SJCRH30 (cell line): ENCODE measurements around the gene RAP1A. TPM values are rescaled to one million over a fixed set of nuclear protein-coding genes. Genes with fewer than 3 reads are reported as not detected.
"Not testable (repeated sequence)": the region's sequence is repeated elsewhere in the genome, so short reads cannot be mapped to it uniquely, and the experiment has no call there.

Source experiments
- DNase-seq, 2 experiments: peaks; one replicate each; pipeline ENCODE4 v3.0.0-alpha.2; 2015 to 2020
- H3K27ac ChIP-seq: fragments of 250-450 bp; sonication (Bioruptor Pico); 2 replicates; pipeline ENCODE4 v1.5.1; 2020; ENCODE audit warnings: mild to moderate bottlenecking, moderate library complexity
- H3K27me3 ChIP-seq: fragments of 250-450 bp; sonication (Bioruptor Pico); 2 replicates; pipeline ENCODE4 v1.5.1; 2020; ENCODE audit warnings: mild to moderate bottlenecking, moderate library complexity
- H3K36me3 ChIP-seq: fragments of 250-450 bp; sonication (Bioruptor Pico); 2 replicates; pipeline ENCODE4 v1.5.1; 2020; ENCODE audit warnings: mild to moderate bottlenecking, moderate library complexity
- H3K4me1 ChIP-seq: fragments of 250-450 bp; sonication (Bioruptor Pico); 2 replicates; pipeline ENCODE4 v1.5.1; 2020; ENCODE audit warnings: mild to moderate bottlenecking, moderate library complexity
- H3K4me3 ChIP-seq: fragments of 250-450 bp; sonication (Bioruptor Pico); 2 replicates; pipeline ENCODE4 v1.5.1; 2020; ENCODE audit warnings: mild to moderate bottlenecking, moderate library complexity
- H3K9me3 ChIP-seq: fragments of 250-450 bp; sonication (Bioruptor Pico); replicated peaks from 2 replicates; pipeline ENCODE4 v1.5.1; 2020; ENCODE audit warnings: mild to moderate bottlenecking, moderate library complexity
- total RNA-seq: library from RNA; depleted of rRNA; stranded (reverse); fragments of >200 nt; shearing (Covaris generic); gene quantifications from 2 replicates; pipeline ENCODE4 v1.2.3, GENCODE V29; 2014

The RAP1A gene
- total RNA-seq, 1 experiment from 2014 or later, result 39.0 TPM

GRCh38 chr1:111630567-111630966 lies 11.0 kb downstream of the RAP1A start:
- DNase-seq, result no peak

GRCh38 chr1:111631502-111631901 lies 11.9 kb downstream of the RAP1A start:
- Histone ChIP-seq H3K27me3 (no peaks in the 10 kb centered on the region), H3K9me3 (no peaks in the 10 kb centered on the region), H3K4me1 (no peaks in the 10 kb centered on the region), H3K4me3 (no peak overlapping the region), H3K27ac (no peak overlapping the region), H3K36me3 (peaks cover 8% of the 10 kb centered on the region)
- DNase-seq, result no peak

More at GRCh38 chr1:111630567-111630966, 11.0 kb downstream of the RAP1A start:
- no peak overlapping the region for H3K4me3 ChIP-seq
- H3K9me3 ChIP-seq, result no peaks in the 10 kb centered on the region
- H3K36me3 ChIP-seq, result peaks cover 8% of the 10 kb centered on the region
- H3K4me1 ChIP-seq, result no peaks in the 10 kb centered on the region
- H3K27ac ChIP-seq, result no peak overlapping the region
- no peaks in the 10 kb centered on the region for H3K27me3 ChIP-seq

- not testable (repeated sequence) for H3K27ac ChIP-seq, H3K27me3 ChIP-seq, H3K4me3 ChIP-seq, H3K9me3 ChIP-seq, H3K36me3 ChIP-seq, H3K4me1 ChIP-seq, DNase-seq
Observed at GRCh38 chr1:111632771-111633170, 13.2 kb downstream of the RAP1A start.

GRCh38 chr1:111633736-111634247 lies 14.2 kb downstream of the RAP1A start:
- no peak overlapping the region for H3K27ac ChIP-seq
- no peak overlapping the region for H3K4me3 ChIP-seq
- DNase-seq, result no peak
- no peaks in the 10 kb centered on the region for H3K4me1 ChIP-seq
- H3K27me3 ChIP-seq, result no peaks in the 10 kb centered on the region
- peaks cover 8% of the 10 kb centered on the region for H3K36me3 ChIP-seq
- H3K9me3 ChIP-seq, result no peaks in the 10 kb centered on the region

- Histone ChIP-seq H3K9me3 (no peaks in the 10 kb centered on the region), H3K27me3 (no peaks in the 10 kb centered on the region), H3K4me3 (no peak overlapping the region), H3K36me3 (peaks cover 10% of the 10 kb centered on the region), H3K4me1 (no peaks in the 10 kb centered on the region), H3K27ac (no peak overlapping the region)
- DNase-seq, result no peak
Observed at GRCh38 chr1:111635324-111636009, 15.9 kb downstream of the RAP1A start.

- DNase-seq, result no peak
- H3K36me3 ChIP-seq, result peaks cover 12% of the 10 kb centered on the region; the same call in 1 of the 2 replicates
- no peak overlapping the region for H3K4me3 ChIP-seq
- H3K27me3 ChIP-seq, result no peaks in the 10 kb centered on the region
- no peaks in the 10 kb centered on the region for H3K9me3 ChIP-seq
- H3K27ac ChIP-seq, result no peak overlapping the region
- H3K4me1 ChIP-seq, result no peaks in the 10 kb centered on the region
Observed at GRCh38 chr1:111638320-111638719, 18.7 kb downstream of the RAP1A start.

GRCh38 chr1:111639602-111640198 lies 20.1 kb downstream of the RAP1A start:
- H3K4me3 ChIP-seq, result no peak overlapping the region
- no peaks in the 10 kb centered on the region for H3K9me3 ChIP-seq
- H3K27ac ChIP-seq, result no peak overlapping the region
- H3K4me1 ChIP-seq, result no peaks in the 10 kb centered on the region
- H3K36me3 ChIP-seq, result peaks cover 9% of the 10 kb centered on the region; the same call in 1 of the 2 replicates
- no peaks in the 10 kb centered on the region for H3K27me3 ChIP-seq
- DNase-seq, result no peak

- H3K4me3 ChIP-seq, result no peak overlapping the region
- no peaks in the 10 kb centered on the region for H3K9me3 ChIP-seq
- H3K27me3 ChIP-seq, result no peaks in the 10 kb centered on the region
- no peak for DNase-seq
- H3K4me1 ChIP-seq, result no peaks in the 10 kb centered on the region
- peaks cover 9% of the 10 kb centered on the region; the same call in 1 of the 2 replicates for H3K36me3 ChIP-seq
- no peak overlapping the region for H3K27ac ChIP-seq
Observed at GRCh38 chr1:111643097-111643496, 23.5 kb downstream of the RAP1A start.

GRCh38 chr1:111643696-111644095 lies 24.1 kb downstream of the RAP1A start:
- H3K4me1 ChIP-seq, result no peaks in the 10 kb centered on the region
- H3K9me3 ChIP-seq, result no peaks in the 10 kb centered on the region
- no peak for DNase-seq

GRCh38 chr1:111644506-111644905 lies 24.9 kb downstream of the RAP1A start:
- H3K9me3 ChIP-seq, result no peaks in the 10 kb centered on the region
- no peak overlapping the region for H3K4me3 ChIP-seq

More at GRCh38 chr1:111643696-111644095, 24.1 kb downstream of the RAP1A start:
- H3K36me3 ChIP-seq, result peaks cover 9% of the 10 kb centered on the region; the same call in 1 of the 2 replicates
- H3K27me3 ChIP-seq, result no peaks in the 10 kb centered on the region
- no peak overlapping the region for H3K4me3 ChIP-seq
- no peak overlapping the region for H3K27ac ChIP-seq

GRCh38 chr1:111647736-111648135 lies 28.1 kb downstream of the RAP1A start:
- Histone ChIP-seq H3K4me1 (no peaks in the 10 kb centered on the region), H3K27ac (no peak overlapping the region)
- no peak for DNase-seq

More at GRCh38 chr1:111644506-111644905, 24.9 kb downstream of the RAP1A start:
- Histone ChIP-seq H3K36me3 (peaks cover 9% of the 10 kb centered on the region; the same call in 1 of the 2 replicates), H3K4me1 (no peaks in the 10 kb centered on the region), H3K27ac (no peak overlapping the region), H3K27me3 (no peaks in the 10 kb centered on the region)
- DNase-seq, result no peak

GRCh38 chr1:111648806-111649205 lies 29.2 kb downstream of the RAP1A start:
- Histone ChIP-seq H3K27me3 (no peaks in the 10 kb centered on the region), H3K27ac (no peak overlapping the region), H3K36me3 (peaks cover 5% of the 10 kb centered on the region; the same call in 1 of the 2 replicates), H3K4me3 (no peak overlapping the region), H3K9me3 (no peaks in the 10 kb centered on the region), H3K4me1 (no peaks in the 10 kb centered on the region)
- DNase-seq, result no peak

More at GRCh38 chr1:111647736-111648135, 28.1 kb downstream of the RAP1A start:
- Histone ChIP-seq H3K4me3 (no peak overlapping the region), H3K27me3 (no peaks in the 10 kb centered on the region), H3K36me3 (peaks cover 11% of the 10 kb centered on the region; the same call in 1 of the 2 replicates), H3K9me3 (no peaks in the 10 kb centered on the region)

GRCh38 chr1:111649227-111649626 lies 29.6 kb downstream of the RAP1A start:
- Histone ChIP-seq H3K27me3 (no peaks in the 10 kb centered on the region), H3K36me3 (peaks cover 5% of the 10 kb centered on the region; the same call in 1 of the 2 replicates), H3K27ac (no peak overlapping the region), H3K4me1 (no peaks in the 10 kb centered on the region), H3K9me3 (no peaks in the 10 kb centered on the region), H3K4me3 (no peak overlapping the region)
- DNase-seq, result no peak

GRCh38 chr1:111649648-111650047 lies 30.1 kb downstream of the RAP1A start:
- no peaks in the 10 kb centered on the region for H3K4me1 ChIP-seq
- no peaks in the 10 kb centered on the region for H3K9me3 ChIP-seq
- no peak for DNase-seq
- H3K36me3 ChIP-seq, result peaks cover 5% of the 10 kb centered on the region; the same call in 1 of the 2 replicates
- H3K27ac ChIP-seq, result no peak overlapping the region
- no peaks in the 10 kb centered on the region for H3K27me3 ChIP-seq
- H3K4me3 ChIP-seq, result no peak overlapping the region

- H3K27ac ChIP-seq, result no peak overlapping the region
Observed at GRCh38 chr1:111653709-111654108, 34.1 kb downstream of the RAP1A start.

More at GRCh38 chr1:111653709-111654108, 34.1 kb downstream of the RAP1A start:
- H3K27me3 ChIP-seq, result no peaks in the 10 kb centered on the region
- peaks cover 5% of the 10 kb centered on the region; the same call in 1 of the 2 replicates for H3K36me3 ChIP-seq
- no peak overlapping the region for H3K4me3 ChIP-seq
- H3K4me1 ChIP-seq, result no peaks in the 10 kb centered on the region
- DNase-seq, result no peak
- H3K9me3 ChIP-seq, result no peaks in the 10 kb centered on the region
